ENCODE results near the gene PCDHA6.
"Not testable (repeated sequence)": the region's sequence is repeated elsewhere in the genome, so short reads cannot be mapped to it uniquely, and the experiment has no call there.

Gene PCDHA6

GRCh38 chr5:140827704-140828361, at the start of gene PCDHA6:
Gene PCDHA6 (plus strand): TSS chr5:140827960. CDS start chr5:140828092, 132 bp downstream.
- no peak for DNase-seq (ENCODE audit: low spot score)

DNA sequence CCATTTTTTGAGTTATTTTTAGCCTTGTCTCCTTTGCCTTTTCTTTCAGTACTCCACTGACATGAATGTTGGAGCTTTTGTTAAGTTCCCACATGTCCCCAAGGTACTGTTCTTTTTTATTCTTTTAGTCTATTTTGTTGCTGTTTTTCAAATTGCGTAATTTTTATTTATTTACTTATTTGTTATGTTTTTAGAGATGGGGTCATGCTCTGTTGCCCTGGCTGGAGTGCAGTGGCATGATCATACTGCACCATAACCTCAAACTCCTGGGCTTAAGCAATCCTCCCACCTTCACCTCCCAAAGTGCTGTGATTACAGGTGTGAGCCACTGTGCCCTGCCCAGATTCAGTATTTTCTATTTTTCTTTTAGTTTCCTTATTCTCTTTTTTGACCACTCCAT, 47.2 kb upstream of the PCDHA6 start:
- no peak for DNase-seq (ENCODE audit: low spot score)

GRCh38 chr5:140785905-140786686, 41.7 kb upstream of the PCDHA6 start, which contains the start of gene PCDHA1:
Gene PCDHA1 (plus strand): TSS chr5:140786140.
- no peak for DNase-seq (ENCODE audit: low spot score)

GRCh38 chr5:140787422-140787821, 40.3 kb upstream of the PCDHA6 start:
- not testable (repeated sequence) for DNase-seq (ENCODE audit: low spot score)

- DNase-seq (ENCODE audit: low spot score), result not testable (repeated sequence)
These were observed 39.8 kb upstream of the PCDHA6 start for GRCh38 chr5:140787849-140788504.

DNA sequence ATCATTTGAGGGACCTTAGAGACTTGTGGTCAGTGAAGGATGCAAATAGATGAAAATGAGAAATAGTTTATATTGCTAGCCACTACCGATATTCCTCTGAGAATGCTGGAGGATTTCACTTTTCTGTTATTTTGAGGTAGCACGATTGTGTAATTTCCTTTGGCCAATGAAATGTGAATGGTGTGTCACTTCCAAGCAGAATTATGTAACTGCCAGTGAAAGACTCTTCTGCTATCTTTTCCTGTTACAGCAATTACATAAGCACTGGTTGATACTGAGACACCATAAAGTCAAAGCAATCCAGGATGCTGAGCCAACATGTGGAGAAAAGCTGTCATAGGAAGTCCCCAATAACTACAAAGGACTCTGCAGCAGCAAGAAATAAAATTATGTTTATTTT, 36.7 kb upstream of the PCDHA6 start:
- DNase-seq (ENCODE audit: low spot score), result no peak

DNA sequence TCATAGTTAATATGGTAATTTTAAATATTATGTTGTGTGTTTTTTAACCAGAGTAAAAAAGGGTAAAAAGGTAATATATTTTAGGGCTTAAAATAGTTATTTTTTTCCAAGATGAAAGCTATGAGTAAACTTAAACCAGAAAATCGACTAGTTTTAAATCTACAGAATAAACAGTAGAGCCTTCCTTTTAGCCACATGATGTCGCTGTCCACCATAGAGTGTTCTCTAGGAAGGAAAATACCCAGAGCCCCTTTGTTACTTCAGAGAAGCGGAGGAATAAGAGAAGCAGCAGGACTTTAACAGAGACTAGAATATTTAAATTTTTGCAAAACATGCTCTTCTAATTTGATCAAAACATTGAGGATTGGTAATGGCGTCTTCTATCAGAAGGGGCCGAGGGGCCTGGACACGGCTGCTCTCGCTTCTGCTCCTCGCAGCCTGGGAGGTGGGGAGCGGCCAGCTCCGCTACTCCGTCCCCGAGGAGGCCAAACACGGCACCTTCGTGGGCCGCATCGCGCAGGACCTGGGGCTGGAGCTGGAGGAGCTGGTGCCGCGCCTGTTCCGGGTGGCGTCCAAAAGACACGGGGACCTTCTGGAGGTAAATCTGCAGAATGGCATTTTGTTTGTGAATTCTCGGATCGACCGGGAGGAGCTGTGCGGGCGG, 33.0 kb upstream of the PCDHA6 start, which contains the start of gene PCDHA2:
TSS of gene PCDHA2 (plus strand) at position 258 of the 664 bp plus-strand sequence.
- DNase-seq (ENCODE audit: low spot score), result no peak

GRCh38 chr5:140795259-140795641, 32.5 kb upstream of the PCDHA6 start:
- no peak for DNase-seq (ENCODE audit: low spot score)

DNA sequence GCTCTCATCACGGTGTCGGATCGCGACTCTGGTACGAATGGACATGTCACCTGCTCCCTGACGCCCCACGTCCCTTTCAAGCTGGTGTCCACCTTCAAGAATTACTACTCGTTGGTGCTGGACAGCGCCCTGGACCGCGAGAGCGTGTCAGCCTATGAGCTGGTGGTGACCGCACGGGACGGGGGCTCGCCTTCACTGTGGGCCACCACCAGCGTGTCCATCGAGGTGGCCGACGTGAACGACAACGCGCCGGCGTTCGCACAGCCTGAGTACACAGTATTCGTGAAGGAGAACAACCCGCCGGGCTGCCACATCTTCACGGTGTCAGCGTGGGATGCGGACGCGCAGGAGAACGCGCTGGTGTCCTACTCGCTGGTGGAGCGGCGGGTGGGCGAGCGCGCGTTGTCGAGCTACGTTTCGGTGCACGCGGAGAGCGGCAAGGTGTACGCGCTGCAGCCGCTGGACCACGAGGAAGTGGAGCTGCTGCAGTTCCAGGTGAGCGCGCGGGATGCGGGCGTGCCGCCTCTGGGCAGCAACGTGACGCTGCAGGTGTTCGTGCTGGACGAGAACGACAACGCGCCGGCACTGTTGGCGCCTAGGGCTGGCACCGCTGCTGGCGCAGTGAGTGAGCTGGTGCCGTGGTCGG, 31.6 kb upstream of the PCDHA6 start:
- not testable (repeated sequence) for DNase-seq (ENCODE audit: low spot score)

- no peak for DNase-seq (ENCODE audit: low spot score)
These were observed 31.1 kb upstream of the PCDHA6 start for GRCh38 chr5:140796718-140797095.

- no peak for DNase-seq (ENCODE audit: low spot score)
These were observed 26.8 kb upstream of the PCDHA6 start, which contains the start of gene PCDHA3 for GRCh38 chr5:140800816-140801493. Gene PCDHA3 (plus strand): TSS chr5:140801057.

DNA sequence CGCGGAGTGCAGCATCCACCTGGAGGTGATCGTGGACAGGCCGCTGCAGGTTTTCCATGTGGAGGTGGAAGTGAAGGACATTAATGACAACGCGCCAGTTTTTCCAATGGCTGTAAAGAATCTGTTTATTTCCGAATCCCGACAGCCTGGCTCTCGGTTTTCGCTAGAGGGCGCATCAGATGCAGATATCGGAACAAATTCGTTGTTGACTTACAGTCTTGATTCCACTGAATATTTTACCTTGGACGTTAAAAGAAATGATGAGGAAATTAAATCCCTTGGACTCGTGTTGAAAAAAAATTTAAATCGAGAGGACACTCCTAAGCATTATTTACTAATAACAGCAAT, 26.3 kb upstream of the PCDHA6 start:
- DNase-seq (ENCODE audit: low spot score), result no peak

DNA sequence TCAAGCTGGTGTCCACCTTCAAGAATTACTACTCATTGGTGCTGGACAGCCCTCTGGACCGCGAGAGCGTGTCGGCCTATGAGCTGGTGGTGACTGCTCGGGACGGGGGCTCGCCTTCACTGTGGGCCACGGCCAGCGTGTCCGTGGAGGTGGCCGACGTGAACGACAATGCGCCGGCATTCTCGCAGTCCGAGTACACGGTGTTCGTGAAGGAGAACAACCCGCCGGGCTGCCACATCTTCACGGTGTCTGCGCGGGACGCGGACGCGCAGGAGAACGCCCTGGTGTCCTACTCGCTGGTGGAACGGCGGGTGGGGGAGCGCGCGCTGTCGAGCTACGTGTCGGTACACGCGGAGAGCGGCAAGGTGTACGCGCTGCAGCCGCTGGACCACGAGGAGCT, 25.4 kb upstream of the PCDHA6 start:
- DNase-seq (ENCODE audit: low spot score), result not testable (repeated sequence)

DNA sequence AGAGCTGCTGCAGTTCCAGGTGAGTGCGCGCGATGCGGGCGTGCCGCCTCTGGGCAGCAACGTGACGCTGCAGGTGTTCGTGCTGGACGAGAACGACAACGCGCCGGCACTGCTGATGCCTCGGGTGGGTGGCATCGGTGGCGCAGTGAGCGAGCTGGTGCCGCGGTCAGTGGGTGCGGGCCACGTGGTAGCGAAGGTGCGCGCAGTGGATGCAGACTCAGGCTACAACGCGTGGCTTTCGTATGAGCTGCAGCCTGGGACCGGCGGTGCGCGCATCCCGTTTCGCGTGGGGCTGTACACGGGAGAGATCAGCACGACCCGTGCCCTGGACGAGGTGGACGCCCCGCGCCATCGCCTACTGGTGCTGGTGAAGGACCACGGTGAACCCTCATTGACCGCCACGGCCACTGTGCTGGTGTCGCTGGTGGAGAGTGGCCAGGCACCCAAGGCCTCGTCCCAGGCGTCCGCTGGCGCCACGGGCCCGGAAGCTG, 24.9 kb upstream of the PCDHA6 start:
- DNase-seq (ENCODE audit: low spot score), result no peak

DNA sequence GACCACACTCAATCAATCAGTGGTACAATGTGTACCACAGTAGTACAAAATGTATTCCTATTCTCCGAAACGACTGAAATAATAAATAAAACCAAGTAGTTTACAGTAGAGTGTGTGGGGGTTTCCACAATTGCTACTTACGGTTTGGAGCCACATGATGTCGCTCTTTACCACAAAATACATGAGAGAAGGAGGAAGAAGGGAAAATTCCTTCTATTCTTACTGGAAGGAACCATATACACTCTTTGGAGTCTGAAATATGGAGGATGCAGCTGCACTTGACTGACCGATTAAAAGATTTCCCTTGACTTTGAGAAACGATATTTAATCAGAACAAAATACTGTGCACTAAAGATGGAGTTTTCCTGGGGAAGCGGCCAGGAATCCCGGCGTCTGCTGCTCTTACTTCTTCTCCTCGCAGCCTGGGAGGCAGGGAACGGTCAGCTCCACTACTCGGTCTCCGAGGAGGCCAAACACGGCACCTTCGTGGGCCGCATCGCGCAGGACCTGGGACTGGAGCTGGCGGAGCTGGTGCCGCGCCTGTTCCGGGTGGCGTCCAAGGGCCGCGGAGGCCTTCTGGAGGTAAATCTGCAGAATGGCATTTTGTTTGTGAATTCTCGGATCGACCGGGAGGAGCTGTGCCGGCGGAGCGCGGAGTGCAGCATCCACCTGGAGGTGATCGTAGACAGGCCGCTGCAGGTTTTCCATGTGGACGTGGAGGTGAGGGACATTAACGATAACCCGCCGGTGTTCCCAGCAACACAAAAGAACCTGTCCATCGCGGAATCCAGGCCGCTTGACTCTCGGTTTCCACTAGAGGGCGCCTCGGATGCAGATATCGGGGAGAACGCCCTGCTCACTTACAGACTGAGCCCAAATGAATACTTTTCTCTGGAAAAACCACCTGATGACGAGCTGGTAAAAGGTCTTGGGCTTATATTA, 20.7 kb upstream of the PCDHA6 start, which contains the start of gene PCDHA4:
TSS of gene PCDHA4 (plus strand) at position 235 of the 942 bp plus-strand sequence.
- DNase-seq (ENCODE audit: low spot score), result no peak

- DNase-seq (ENCODE audit: low spot score), result not testable (repeated sequence)
These were observed 19.4 kb upstream of the PCDHA6 start for GRCh38 chr5:140808241-140808888.

DNA sequence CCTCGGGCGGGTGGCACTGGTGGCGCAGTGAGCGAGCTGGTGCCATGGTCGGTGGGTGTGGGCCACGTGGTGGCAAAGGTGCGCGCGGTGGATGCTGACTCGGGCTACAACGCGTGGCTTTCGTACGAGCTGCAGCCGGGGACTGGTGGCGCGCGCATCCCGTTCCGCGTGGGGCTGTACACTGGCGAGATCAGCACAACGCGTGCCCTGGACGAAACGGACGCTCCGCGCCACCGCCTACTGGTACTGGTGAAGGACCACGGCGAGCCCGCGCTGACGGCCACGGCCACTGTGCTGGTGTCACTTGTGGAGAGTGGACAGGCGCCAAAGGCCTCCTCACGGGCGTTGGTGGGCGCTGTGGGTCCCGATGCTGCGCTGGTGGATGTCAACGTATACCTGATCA, 18.9 kb upstream of the PCDHA6 start:
- DNase-seq (ENCODE audit: low spot score), result no peak

DNA sequence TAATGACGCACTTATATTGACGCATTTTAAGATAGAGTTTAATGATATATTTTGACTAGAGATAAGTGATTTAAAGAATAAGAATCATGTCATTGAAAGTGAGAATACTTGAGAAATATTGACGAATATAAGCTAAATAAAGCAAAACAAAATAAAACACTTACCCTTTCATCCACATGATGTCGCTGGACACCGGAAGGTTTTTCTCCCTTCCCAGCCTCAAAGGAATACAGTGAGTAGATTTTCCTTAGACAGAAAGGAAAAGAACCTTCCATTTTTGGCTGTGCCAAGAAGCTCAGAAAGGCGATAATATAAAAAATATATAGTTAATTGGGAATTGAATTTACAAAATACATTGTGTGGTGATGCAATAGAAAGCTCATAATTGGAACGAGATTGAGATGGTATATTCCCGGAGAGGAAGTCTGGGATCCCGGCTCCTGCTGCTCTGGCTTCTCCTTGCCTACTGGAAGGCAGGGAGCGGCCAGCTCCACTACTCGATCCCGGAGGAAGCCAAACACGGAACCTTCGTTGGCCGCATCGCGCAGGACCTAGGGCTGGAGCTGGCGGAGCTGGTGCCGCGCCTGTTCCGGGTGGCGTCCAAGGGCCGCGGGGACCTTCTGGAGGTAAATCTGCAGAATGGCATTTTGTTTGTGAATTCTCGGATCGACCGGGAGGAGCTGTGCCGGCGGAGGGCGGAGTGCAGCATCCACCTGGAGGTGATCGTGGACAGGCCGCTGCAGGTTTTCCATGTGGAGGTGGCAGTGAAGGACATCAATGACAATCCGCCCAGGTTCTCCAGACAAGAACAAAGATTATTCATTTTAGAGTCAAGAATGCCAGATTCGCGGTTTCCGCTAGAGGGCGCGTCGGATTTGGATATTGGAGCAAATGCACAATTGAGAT, 6.1 kb upstream of the PCDHA6 start, which contains the start of gene PCDHA5:
TSS of gene PCDHA5 (plus strand) at position 239 of the 906 bp plus-strand sequence.
- DNase-seq (ENCODE audit: low spot score), result no peak
